D341Med (cell line): ENCODE data around the gene CCDC81.
"Not testable (repeated sequence)": the region's sequence is repeated elsewhere in the genome, so short reads cannot be mapped to it uniquely, and the experiment has no call there.

ENCODE experiments used
- DNase-seq: peaks from one replicate; pipeline ENCODE4 v3.0.0; 2012; ENCODE audit warnings: low spot score

The CCDC81 gene

GRCh38 chr11:86374586-86374985 lies at the start of gene CCDC81:
Gene CCDC81 (plus strand): TSS chr11:86374887. CDS start chr11:86375164, 277 bp downstream.
- DNase-seq: no peak

- DNase-seq: no peak
Measured at GRCh38 chr11:86335131-86335767, 39.4 kb upstream of the CCDC81 start.

- DNase-seq: no peak
Measured at GRCh38 chr11:86337227-86337626, 37.5 kb upstream of the CCDC81 start.

- no peak for DNase-seq
Measured at GRCh38 chr11:86341382-86341781, 33.3 kb upstream of the CCDC81 start.

- no peak for DNase-seq
Measured at GRCh38 chr11:86346513-86346912, 28.2 kb upstream of the CCDC81 start.

- DNase-seq: no peak
Measured at GRCh38 chr11:86355256-86355655, 19.4 kb upstream of the CCDC81 start.

GRCh38 chr11:86357412-86357811 lies 17.3 kb upstream of the CCDC81 start:
- not testable (repeated sequence) for DNase-seq

- DNase-seq: no peak
Measured at GRCh38 chr11:86358720-86359119, 16.0 kb upstream of the CCDC81 start.

- no peak for DNase-seq
Measured at GRCh38 chr11:86360775-86361395, 13.8 kb upstream of the CCDC81 start.

- DNase-seq: no peak
Measured at GRCh38 chr11:86363424-86363823, 11.3 kb upstream of the CCDC81 start.

GRCh38 chr11:86365546-86365945 lies 9.1 kb upstream of the CCDC81 start:
- DNase-seq: no peak

GRCh38 chr11:86369668-86370067 lies 5.0 kb upstream of the CCDC81 start:
- DNase-seq: no peak

GRCh38 chr11:86370171-86370570 lies 4.5 kb upstream of the CCDC81 start:
- no peak for DNase-seq

- no peak for DNase-seq
Measured at GRCh38 chr11:86370922-86371594, 3.6 kb upstream of the CCDC81 start.

GRCh38 chr11:86372041-86372440 lies 2.6 kb upstream of the CCDC81 start:
- no peak for DNase-seq

GRCh38 chr11:86372586-86372985 lies 2.1 kb upstream of the CCDC81 start:
- no peak for DNase-seq

GRCh38 chr11:86374069-86374468 lies 618 bp upstream of the CCDC81 start:
- DNase-seq: no peak

- no peak for DNase-seq
Measured at GRCh38 chr11:86377972-86378371, 3.3 kb downstream of the CCDC81 start.

GRCh38 chr11:86380295-86381059 lies 5.8 kb downstream of the CCDC81 start:
- no peak for DNase-seq

GRCh38 chr11:86383041-86383955 lies 8.6 kb downstream of the CCDC81 start:
- no peak for DNase-seq

GRCh38 chr11:86386283-86386682 lies 11.6 kb downstream of the CCDC81 start:
- no peak for DNase-seq

- no peak for DNase-seq
Measured at GRCh38 chr11:86386746-86387145, 12.1 kb downstream of the CCDC81 start.
